NCI-H82 treated with DMSO at 0.1 percent for 48 hours (cell line): ENCODE measurements around the gene ZBTB21.
"Not testable (repeated sequence)": the region's sequence is repeated elsewhere in the genome, so short reads cannot be mapped to it uniquely, and the experiment has no call there.

ENCODE experiments used
- DNase-seq: peaks from one replicate; lab custom pipeline; 2025; ENCODE audit not compliant: unreplicated experiment; lab: John Stamatoyannopoulos, UW

The ZBTB21 gene

GRCh38 chr21:41971891-41972290 is 38.3 kb downstream of the ZBTB21 start:
- no peak for DNase-seq

GRCh38 chr21:41970751-41971653 is 39.2 kb downstream of the ZBTB21 start:
- DNase-seq: no peak

GRCh38 chr21:41970106-41970391 is 40.1 kb downstream of the ZBTB21 start:
- DNase-seq: no peak

GRCh38 chr21:41967708-41968107 is 42.5 kb downstream of the ZBTB21 start:
- no peak for DNase-seq

- no peak for DNase-seq
Observed at GRCh38 chr21:41966872-41967621, 43.1 kb downstream of the ZBTB21 start.

- no peak for DNase-seq
Observed at GRCh38 chr21:41966041-41966833, 43.9 kb downstream of the ZBTB21 start.

GRCh38 chr21:41965461-41966013 is 44.6 kb downstream of the ZBTB21 start:
- DNase-seq: no peak

- DNase-seq: no peak
Observed at GRCh38 chr21:41965045-41965444, 45.1 kb downstream of the ZBTB21 start.

GRCh38 chr21:41964171-41964570 is 46.0 kb downstream of the ZBTB21 start:
- no peak for DNase-seq

- no peak for DNase-seq
Observed at GRCh38 chr21:41962425-41962966, 47.7 kb downstream of the ZBTB21 start.

- no peak for DNase-seq
Observed at GRCh38 chr21:41961753-41962152, 48.4 kb downstream of the ZBTB21 start.

- DNase-seq: no peak
Observed at GRCh38 chr21:41961282-41961701, 48.9 kb downstream of the ZBTB21 start.

GRCh38 chr21:41960386-41960785 is 49.8 kb downstream of the ZBTB21 start:
- no peak for DNase-seq

- DNase-seq: not testable (repeated sequence)
Observed at GRCh38 chr21:41959697-41960096, 50.5 kb downstream of the ZBTB21 start.

- DNase-seq: no peak
Observed at GRCh38 chr21:41958886-41959563, 51.1 kb downstream of the ZBTB21 start.

GRCh38 chr21:41957991-41958766 is 52.0 kb downstream of the ZBTB21 start:
- peak; percentile 74 for DNase-seq

GRCh38 chr21:41956926-41957729 is 53.0 kb downstream of the ZBTB21 start:
- no peak for DNase-seq

GRCh38 chr21:41955516-41955915 is 54.6 kb downstream of the ZBTB21 start:
- no peak for DNase-seq
